ENCODE results near the gene SPTLC3. TPM values are rescaled to one million over a fixed set of nuclear protein-coding genes. Genes with fewer than 3 reads are reported as not detected.

The SPTLC3 gene
- polyA plus RNA-seq, 1 donor from 2014 or later: not detected

- Histone ChIP-seq H3F3A (ENCODE audit: insufficient read depth, low read length, poor library complexity, severe bottlenecking) (no peaks in the 10 kb centered on the region), H3K4me3 (ENCODE audit: low read length) (no peak overlapping the region), H3K9me2 (ENCODE audit: insufficient read depth, low read length) (no peaks in the 10 kb centered on the region), H3K9ac (ENCODE audit: low read length) (no peak overlapping the region), H3K36me3 (ENCODE audit: insufficient read depth, low read length) (no peaks in the 10 kb centered on the region), H2AFZ (ENCODE audit: low read depth, low read length) (no peak overlapping the region), H3K79me2 (replicated peaks; ENCODE audit: insufficient read depth, low read length) (no peaks in the 10 kb centered on the region), H4K20me1 (ENCODE audit: insufficient read depth) (no peaks in the 10 kb centered on the region), H3K4me2 (ENCODE audit: low read length) (no peak overlapping the region), H3K27me3 (ENCODE audit: insufficient read depth, low read depth, low read length) (no peaks in the 10 kb centered on the region), H3K9me3 (ENCODE audit: low read length) (no peaks in the 10 kb centered on the region), H3K27ac (ENCODE audit: low read length) (no peak overlapping the region)
- TF ChIP-seq EP300 (conservative IDR thresholded peaks at IDR 0.05; ENCODE audit: poor library complexity, severe bottlenecking) (no peak), TAF1 (IDR thresholded peaks at IDR 0.05; ENCODE audit: low read depth) (no peak), RAD21 (conservative IDR thresholded peaks at IDR 0.05) (no peak), REST (IDR thresholded peaks at IDR 0.05; ENCODE audit: borderline replicate concordance) (no peak), POLR2AphosphoS5 (IDR thresholded peaks at IDR 0.05) (no peak), MXI1 (conservative IDR thresholded peaks at IDR 0.05; ENCODE audit: poor library complexity, severe bottlenecking) (no peak), CTCF (IDR thresholded peaks at IDR 0.05; ENCODE audit: poor library complexity, severe bottlenecking) (no peak)
Measured at GRCh38 chr20:13021205-13021970, 12.6 kb downstream of the SPTLC3 start.

- TF ChIP-seq SMC3 (conservative IDR thresholded peaks at IDR 0.05; ENCODE audit: poor library complexity) (no peak), EP300 (conservative IDR thresholded peaks at IDR 0.05; ENCODE audit: poor library complexity, severe bottlenecking) (no peak), POLR2AphosphoS5 (IDR thresholded peaks at IDR 0.05) (no peak), CTCF (IDR thresholded peaks at IDR 0.05; ENCODE audit: poor library complexity, severe bottlenecking) (no peak), REST (IDR thresholded peaks at IDR 0.05; ENCODE audit: borderline replicate concordance) (no peak), MXI1 (conservative IDR thresholded peaks at IDR 0.05; ENCODE audit: poor library complexity, severe bottlenecking) (no peak), TAF1 (IDR thresholded peaks at IDR 0.05; ENCODE audit: low read depth) (no peak), RAD21 (conservative IDR thresholded peaks at IDR 0.05) (no peak)
- Histone ChIP-seq H3K27ac (ENCODE audit: low read length) (no peak overlapping the region), H3F3A (ENCODE audit: insufficient read depth, low read length, poor library complexity, severe bottlenecking) (no peaks in the 10 kb centered on the region), H3K4me2 (ENCODE audit: low read length) (no peak overlapping the region), H3K79me2 (replicated peaks; ENCODE audit: insufficient read depth, low read length) (no peaks in the 10 kb centered on the region), H3K36me3 (ENCODE audit: insufficient read depth, low read length) (no peaks in the 10 kb centered on the region), H4K20me1 (ENCODE audit: insufficient read depth) (no peaks in the 10 kb centered on the region), H3K9me3 (ENCODE audit: low read length) (no peaks in the 10 kb centered on the region), H2AFZ (ENCODE audit: low read depth, low read length) (no peak overlapping the region), H3K9ac (ENCODE audit: low read length) (no peak overlapping the region), H3K27me3 (ENCODE audit: insufficient read depth, low read depth, low read length) (no peaks in the 10 kb centered on the region), H3K4me3 (ENCODE audit: low read length) (no peak overlapping the region), H3K9me2 (ENCODE audit: insufficient read depth, low read length) (no peaks in the 10 kb centered on the region)
Measured at GRCh38 chr20:13022401-13023155, 13.8 kb downstream of the SPTLC3 start.

Measured in neural cell (in vitro differentiated cells).